Activated CD4-positive, alpha-beta T cell treated with anti-CD3 and anti-CD28 coated beads, Interleukin-2, amount 10 ng/mL, durations not matched to agents 7 days and 5 days (primary cell): ENCODE data around the gene EFNA1. TPM values are rescaled to one million over a fixed set of nuclear protein-coding genes. Genes with fewer than 3 reads are reported as not detected.

Experiments used
- CTCF ChIA-PET: fragments of 350-600 bp; sonication (Branson Sonifier 250); formaldehyde crosslinking; loops from one replicate; lab custom pipeline; 2021; ENCODE audit warnings: antibody characterized with exemption; lab: Charles Lee
- POLR2A ChIA-PET: fragments of 350-600 bp; sonication (Branson Sonifier 250); formaldehyde crosslinking; loops from one replicate; lab custom pipeline; 2021; ENCODE audit warnings: antibody characterized with exemption; lab: Charles Lee
- DNase-seq: peaks from one replicate; pipeline ENCODE4 v3.0.0-alpha.2; 2020
- H3K27ac Mint-ChIP-seq: one replicate; pipeline ENCODE4 v1.8.0; 2021; ENCODE audit warnings: mild to moderate bottlenecking, moderate library complexity, mixed read lengths
- H3K27me3 Mint-ChIP-seq: one replicate; pipeline ENCODE4 v1.8.0; 2021; ENCODE audit warnings: mixed read lengths
- H3K36me3 Mint-ChIP-seq: one replicate; pipeline ENCODE4 v1.8.0; 2021; ENCODE audit warnings: low read depth, mixed read lengths
- H3K4me1 Mint-ChIP-seq: one replicate; pipeline ENCODE4 v1.8.0; 2021; ENCODE audit warnings: mixed read lengths
- H3K4me3 Mint-ChIP-seq: one replicate; pipeline ENCODE4 v1.8.0; 2021; ENCODE audit warnings: mild to moderate bottlenecking, moderate library complexity, mixed read lengths
- H3K9me3 Mint-ChIP-seq: one replicate; pipeline ENCODE4 v1.8.0; 2021; ENCODE audit warnings: mixed read lengths
- total RNA-seq, 2 experiments: library from RNA; stranded (reverse); gene quantifications; one replicate each; pipeline ENCODE4 v1.2.3, GENCODE V29; 2021

The EFNA1 gene
- total RNA-seq, 2 experiments from 2014 or later = 0.15 TPM; not detected in 1

- ChIA-PET CTCF (interaction anchor here (0.6 to 1.5 kb wide), 3 partner anchors 12 to 117 kb away, joined by 3 to 4 read pairs (median 3); partner anchors contain the start of gene KRTCAP2), POLR2A (no interaction called here)
- Mint-ChIP-seq H3K4me3 (no peak overlapping the region), H3K27ac (no peak overlapping the region), H3K27me3 (peaks cover 3% of the 10 kb centered on the region), H3K36me3 (no peaks in the 10 kb centered on the region), H3K4me1 (no peaks in the 10 kb centered on the region), H3K9me3 (no peaks in the 10 kb centered on the region)
- no peak for DNase-seq
Measured at GRCh38 chr1:155103325-155103724, 24.4 kb upstream of the EFNA1 start.

- Mint-ChIP-seq H3K4me3 (no peak overlapping the region), H3K4me1 (no peaks in the 10 kb centered on the region), H3K27me3 (peaks cover 3% of the 10 kb centered on the region), H3K36me3 (no peaks in the 10 kb centered on the region), H3K9me3 (no peaks in the 10 kb centered on the region), H3K27ac (no peak overlapping the region)
- DNase-seq = no peak
- CTCF ChIA-PET = interaction anchor here (1.2 kb wide), 1 partner anchor 20 kb away, joined by 3 read pairs; no protein-coding TSS in a partner anchor
- POLR2A ChIA-PET = no interaction called here
Measured at GRCh38 chr1:155104605-155105534, 22.8 kb upstream of the EFNA1 start.

- ChIA-PET CTCF (interaction anchor here (1.2 to 2.1 kb wide), 2 partner anchors 21 to 67 kb away, joined by 3 to 6 read pairs; partner anchors contain the start of gene KRTCAP2), POLR2A (no interaction called here)
- Mint-ChIP-seq H3K4me1 (no peaks in the 10 kb centered on the region), H3K4me3 (no peak overlapping the region), H3K9me3 (no peaks in the 10 kb centered on the region), H3K27ac (no peak overlapping the region), H3K27me3 (peaks cover 3% of the 10 kb centered on the region), H3K36me3 (no peaks in the 10 kb centered on the region)
- DNase-seq = no peak
Measured at GRCh38 chr1:155105604-155106011, 22.1 kb upstream of the EFNA1 start.

GRCh38 chr1:155106862-155107261 lies 20.8 kb upstream of the EFNA1 start:
- CTCF ChIA-PET = interaction anchor here (0.7 to 2.3 kb wide), 5 partner anchors 9 to 66 kb away, joined by 3 to 8 read pairs (median 4); partner anchors contain the start of gene KRTCAP2
- no peaks in the 10 kb centered on the region for H3K9me3 Mint-ChIP-seq
- POLR2A ChIA-PET = no interaction called here
- H3K36me3 Mint-ChIP-seq = no peaks in the 10 kb centered on the region
- peaks cover 3% of the 10 kb centered on the region for H3K27me3 Mint-ChIP-seq
- no peak overlapping the region for H3K4me3 Mint-ChIP-seq
- H3K27ac Mint-ChIP-seq = no peak overlapping the region
- DNase-seq = no peak
- H3K4me1 Mint-ChIP-seq = no peaks in the 10 kb centered on the region

- H3K36me3 Mint-ChIP-seq = no peaks in the 10 kb centered on the region
- H3K4me3 Mint-ChIP-seq = no peak overlapping the region
- DNase-seq = no peak
- CTCF ChIA-PET = interaction anchor here (0.9 to 2.3 kb wide), 5 partner anchors 16 to 65 kb away, joined by 3 to 8 read pairs (median 4); partner anchors contain the start of gene KRTCAP2
- peaks cover 3% of the 10 kb centered on the region for H3K27me3 Mint-ChIP-seq
- no peaks in the 10 kb centered on the region for H3K4me1 Mint-ChIP-seq
- POLR2A ChIA-PET = no interaction called here
- H3K9me3 Mint-ChIP-seq = no peaks in the 10 kb centered on the region
- no peak overlapping the region for H3K27ac Mint-ChIP-seq
Measured at GRCh38 chr1:155107309-155108264, 20.1 kb upstream of the EFNA1 start.

- ChIA-PET POLR2A (no interaction called here), CTCF (interaction anchor here (0.9 to 2.3 kb wide), 3 partner anchors 17 to 61 kb away, joined by 3 to 8 read pairs (median 4); no protein-coding TSS in a partner anchor)
- Mint-ChIP-seq H3K9me3 (no peaks in the 10 kb centered on the region), H3K4me3 (no peak overlapping the region), H3K36me3 (no peaks in the 10 kb centered on the region), H3K27ac (no peak overlapping the region), H3K27me3 (peaks cover 3% of the 10 kb centered on the region), H3K4me1 (no peaks in the 10 kb centered on the region)
- no peak for DNase-seq
Measured at GRCh38 chr1:155108296-155108695, 19.4 kb upstream of the EFNA1 start.

- Mint-ChIP-seq H3K4me3 (no peak overlapping the region), H3K27ac (no peak overlapping the region), H3K9me3 (no peaks in the 10 kb centered on the region), H3K4me1 (no peaks in the 10 kb centered on the region), H3K27me3 (peaks cover 5% of the 10 kb centered on the region), H3K36me3 (no peaks in the 10 kb centered on the region)
- DNase-seq = no peak
- POLR2A ChIA-PET = no interaction called here
- CTCF ChIA-PET = no interaction called here
Measured at GRCh38 chr1:155110381-155110780, 17.3 kb upstream of the EFNA1 start.

- Mint-ChIP-seq H3K4me1 (no peaks in the 10 kb centered on the region), H3K36me3 (no peaks in the 10 kb centered on the region), H3K4me3 (no peak overlapping the region), H3K27me3 (peaks cover 4% of the 10 kb centered on the region), H3K9me3 (no peaks in the 10 kb centered on the region), H3K27ac (no peak overlapping the region)
- CTCF ChIA-PET = no interaction called here
- POLR2A ChIA-PET = no interaction called here
- DNase-seq = no peak
Measured at GRCh38 chr1:155110826-155111225, 16.9 kb upstream of the EFNA1 start.

- ChIA-PET CTCF (no interaction called here), POLR2A (no interaction called here)
Measured at GRCh38 chr1:155113450-155113980, 14.2 kb upstream of the EFNA1 start.

GRCh38 chr1:155116113-155116764 lies 11.4 kb upstream of the EFNA1 start:
- ChIA-PET POLR2A (no interaction called here), CTCF (interaction anchor here (0.8 to 3.9 kb wide), 5 partner anchors 10 to 506 kb away, joined by 3 to 16 read pairs (median 4); no protein-coding TSS in a partner anchor)
- Mint-ChIP-seq H3K27me3 (peaks cover 16% of the 10 kb centered on the region), H3K27ac (no peak overlapping the region), H3K4me1 (no peaks in the 10 kb centered on the region), H3K9me3 (no peaks in the 10 kb centered on the region), H3K4me3 (no peak overlapping the region), H3K36me3 (no peaks in the 10 kb centered on the region)
- no peak for DNase-seq

More at GRCh38 chr1:155113450-155113980, 14.2 kb upstream of the EFNA1 start:
- no peak overlapping the region for H3K4me3 Mint-ChIP-seq
- no peaks in the 10 kb centered on the region for H3K9me3 Mint-ChIP-seq
- no peak for DNase-seq
- peaks cover 4% of the 10 kb centered on the region for H3K27me3 Mint-ChIP-seq
- no peak overlapping the region for H3K27ac Mint-ChIP-seq
- H3K36me3 Mint-ChIP-seq = no peaks in the 10 kb centered on the region
- no peaks in the 10 kb centered on the region for H3K4me1 Mint-ChIP-seq

GRCh38 chr1:155117610-155118009 lies 10.1 kb upstream of the EFNA1 start:
- no peaks in the 10 kb centered on the region for H3K36me3 Mint-ChIP-seq
- ChIA-PET CTCF (interaction anchor here (0.6 to 3.9 kb wide), 5 partner anchors 11 to 1765 kb away, joined by 3 to 16 read pairs (median 4); partner anchors contain the start of gene KRTCAP2), POLR2A (no interaction called here)
- no peaks in the 10 kb centered on the region for H3K4me1 Mint-ChIP-seq
- H3K27me3 Mint-ChIP-seq = peaks cover 22% of the 10 kb centered on the region
- no peak for DNase-seq
- H3K4me3 Mint-ChIP-seq = no peak overlapping the region
- H3K9me3 Mint-ChIP-seq = no peaks in the 10 kb centered on the region
- no peak overlapping the region for H3K27ac Mint-ChIP-seq
